Coronary artery (tissue), 2 donors: ENCODE data around the gene TPPP2.

Source experiments
- DNase-seq: peaks from one replicate; pipeline ENCODE4 v3.0.0-alpha.2; 2017; ENCODE audit warnings: low spot score
- H3K27ac ChIP-seq, 2 donors: fragments of 200-600 bp; sonication (generic); one replicate each; pipeline ENCODE4 v1.5.1; 2016 to 2019
- H3K4me3 ChIP-seq: fragments of 200-600 bp; sonication (generic); 2 replicates; pipeline ENCODE4 v1.5.1; 2016; ENCODE audit warnings: mild to moderate bottlenecking, moderate library complexity
- TF ChIP-seq, protein P1 (sequence below): fragments of 200-600 bp; sonication (generic); IDR thresholded peaks from one replicate; pipeline ENCODE4 v1.5.1; 2019; ENCODE audit warnings: antibody characterized with exemption

Gene TPPP2

DNA sequence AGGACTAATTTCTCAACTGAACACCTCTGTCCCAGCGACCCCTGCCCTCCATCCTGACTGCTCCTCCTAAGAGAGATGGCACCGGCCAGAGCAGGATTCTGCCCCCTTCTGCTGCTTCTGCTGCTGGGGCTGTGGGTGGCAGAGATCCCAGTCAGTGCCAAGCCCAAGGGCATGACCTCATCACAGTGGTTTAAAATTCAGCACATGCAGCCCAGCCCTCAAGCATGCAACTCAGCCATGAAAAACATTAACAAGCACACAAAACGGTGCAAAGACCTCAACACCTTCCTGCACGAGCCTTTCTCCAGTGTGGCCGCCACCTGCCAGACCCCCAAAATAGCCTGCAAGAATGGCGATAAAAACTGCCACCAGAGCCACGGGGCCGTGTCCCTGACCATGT is 12.9 kb downstream of the TPPP2 start:
- DNase-seq, result no peak
- TF ChIP-seq, protein P1, sequence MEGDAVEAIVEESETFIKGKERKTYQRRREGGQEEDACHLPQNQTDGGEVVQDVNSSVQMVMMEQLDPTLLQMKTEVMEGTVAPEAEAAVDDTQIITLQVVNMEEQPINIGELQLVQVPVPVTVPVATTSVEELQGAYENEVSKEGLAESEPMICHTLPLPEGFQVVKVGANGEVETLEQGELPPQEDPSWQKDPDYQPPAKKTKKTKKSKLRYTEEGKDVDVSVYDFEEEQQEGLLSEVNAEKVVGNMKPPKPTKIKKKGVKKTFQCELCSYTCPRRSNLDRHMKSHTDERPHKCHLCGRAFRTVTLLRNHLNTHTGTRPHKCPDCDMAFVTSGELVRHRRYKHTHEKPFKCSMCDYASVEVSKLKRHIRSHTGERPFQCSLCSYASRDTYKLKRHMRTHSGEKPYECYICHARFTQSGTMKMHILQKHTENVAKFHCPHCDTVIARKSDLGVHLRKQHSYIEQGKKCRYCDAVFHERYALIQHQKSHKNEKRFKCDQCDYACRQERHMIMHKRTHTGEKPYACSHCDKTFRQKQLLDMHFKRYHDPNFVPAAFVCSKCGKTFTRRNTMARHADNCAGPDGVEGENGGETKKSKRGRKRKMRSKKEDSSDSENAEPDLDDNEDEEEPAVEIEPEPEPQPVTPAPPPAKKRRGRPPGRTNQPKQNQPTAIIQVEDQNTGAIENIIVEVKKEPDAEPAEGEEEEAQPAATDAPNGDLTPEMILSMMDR, result no peak
- H3K4me3 ChIP-seq, result no peak overlapping the region
- H3K27ac ChIP-seq, result no peak overlapping the region

GRCh38 chr14:21043387-21043973 is 13.5 kb downstream of the TPPP2 start:
- no peak for DNase-seq
- TF ChIP-seq, protein P1, result no peak
- Histone ChIP-seq H3K4me3 (no peak overlapping the region), H3K27ac (no peak overlapping the region)

- H3K27ac ChIP-seq, result no peak overlapping the region
These were observed 14.1 kb downstream of the TPPP2 start for GRCh38 chr14:21043974-21044618.

GRCh38 chr14:21047378-21047781 is 17.4 kb downstream of the TPPP2 start:
- H3K27ac ChIP-seq, result no peak overlapping the region
- TF ChIP-seq, protein P1, result no peak
- no peak for DNase-seq
- no peak overlapping the region for H3K4me3 ChIP-seq

More at GRCh38 chr14:21043974-21044618, 14.1 kb downstream of the TPPP2 start:
- TF ChIP-seq, protein P1, result no peak
- no peak for DNase-seq
- no peak overlapping the region for H3K4me3 ChIP-seq

DNA sequence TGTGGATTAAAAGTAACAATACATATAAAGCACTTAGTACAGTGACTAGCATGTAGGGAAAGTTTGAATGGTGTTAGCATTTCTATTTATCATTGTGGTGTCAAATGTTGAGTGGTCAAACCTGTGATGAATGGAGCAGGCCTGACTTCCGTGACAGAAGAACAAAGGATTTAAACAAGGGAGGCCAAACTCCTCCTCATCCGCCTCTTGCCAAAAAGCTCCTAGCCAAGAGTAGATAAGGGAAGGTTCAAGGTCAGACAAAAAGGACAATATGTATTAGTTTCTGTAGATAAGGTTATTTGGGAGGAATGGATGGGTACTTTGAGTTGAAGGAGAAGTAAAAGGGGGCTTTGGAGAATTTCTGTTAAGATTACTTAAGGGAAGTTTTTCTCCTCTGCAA is 18.6 kb downstream of the TPPP2 start:
- Histone ChIP-seq H3K4me3 (no peak overlapping the region), H3K27ac (no peak overlapping the region)
- TF ChIP-seq, protein P1, result no peak
- no peak for DNase-seq

- H3K4me3 ChIP-seq, result no peak overlapping the region
- TF ChIP-seq, protein P1, result no peak
- DNase-seq, result no peak
- no peak overlapping the region for H3K27ac ChIP-seq
These were observed 19.3 kb downstream of the TPPP2 start for GRCh38 chr14:21049271-21049673.

GRCh38 chr14:21050597-21050996 is 20.6 kb downstream of the TPPP2 start:
- H3K4me3 ChIP-seq, result no peak overlapping the region
- DNase-seq, result no peak
- TF ChIP-seq, protein P1, result no peak
- H3K27ac ChIP-seq, result no peak overlapping the region
